HepG2 (cell line): ENCODE measurements around the gene CCDC116. TPM values are rescaled to one million over a fixed set of nuclear protein-coding genes. Genes with fewer than 3 reads are reported as not detected.

ENCODE experiments used
- BORCS8-MEF2B ChIP-seq: sonication (generic); formaldehyde crosslinking; IDR thresholded peaks from 2 replicates; pipeline ENCODE4 v1.8.0; 2022; ENCODE audit warnings: mild to moderate bottlenecking, missing genetic modification reagents
- ETV5 ChIP-seq: IDR thresholded peaks from 2 replicates; pipeline ENCODE4 v1.6.1; 2018; ENCODE audit warnings: missing biosample characterization, missing genetic modification reagents, inconsistent platforms, borderline replicate concordance
- FOSL1 ChIP-seq: sonication (generic); formaldehyde crosslinking; IDR thresholded peaks from 2 replicates; pipeline ENCODE4 v1.9.0; 2021; ENCODE audit warnings: missing genetic modification reagents, borderline replicate concordance
- HNRNPH1 ChIP-seq: fragments of 200-400 bp; formaldehyde crosslinking; optimal IDR thresholded peaks from 2 replicates; pipeline ENCODE3; 2017; ENCODE audit warnings: mild to moderate bottlenecking, low read depth, low read length
- SP5 ChIP-seq: IDR thresholded peaks from 2 replicates; pipeline ENCODE4 v1.6.1; 2016; ENCODE audit warnings: low read depth, borderline replicate concordance
- ZBTB7A ChIP-seq: sonication (generic); formaldehyde crosslinking; IDR thresholded peaks from 2 replicates; pipeline ENCODE4 v1.8.0; 2022; ENCODE audit warnings: mild to moderate bottlenecking, missing genetic modification reagents
- ZNF773 ChIP-seq: sonication (generic); formaldehyde crosslinking; IDR thresholded peaks from 2 replicates; pipeline ENCODE4 v1.4.0; 2020; ENCODE audit warnings: missing genetic modification reagents, borderline replicate concordance
- ZNF841 ChIP-seq: sonication (generic); formaldehyde crosslinking; IDR thresholded peaks from 2 replicates; pipeline ENCODE4 v1.8.1; 2023; ENCODE audit warnings: missing genetic modification reagents, borderline replicate concordance
- ZNF850 ChIP-seq: sonication (generic); formaldehyde crosslinking; conservative IDR thresholded peaks from 2 replicates; pipeline ENCODE4 v1.9.0; 2021; ENCODE audit warnings: mild to moderate bottlenecking, missing genetic modification reagents
- polyA plus RNA-seq, 8 experiments: library from polyadenylated mRNA; depleted of rRNA in 3 of 8; stranded (reverse) in 7 of 8; unstranded in 1 of 8; fragments of >200 nt; fragmentation: Illumina TruSeq in 4 of 8; extraction: Trizol in 4 of 8; gene quantifications; 2 replicates each; pipeline versions ENCODE4 v1.2.1 to v1.2.3, GENCODE V29; 2011 to 2016; ENCODE audit warnings: low read depth in 4 of 8, missing spikeins in 1 of 8, mixed read lengths in 1 of 8; ENCODE audit not compliant: insufficient read depth in 1 of 8
- total RNA-seq, 5 experiments: library from RNA; depleted of rRNA; stranded (reverse); fragments of >200 nt; fragmentation: Illumina TruSeq; extraction: Trizol; gene quantifications; 2 replicates each; pipeline ENCODE4 v1.2.3, GENCODE V29; 2016; ENCODE audit warnings: low read depth in 1 of 5
- TF ChIP-seq, protein P1 (sequence below): sonication (generic); formaldehyde crosslinking; IDR thresholded peaks from 2 replicates; pipeline ENCODE4 v1.4.0; 2020; ENCODE audit warnings: missing genetic modification reagents, borderline replicate concordance
- TF ChIP-seq, protein P2 (sequence below): sonication (generic); formaldehyde crosslinking; IDR thresholded peaks from 2 replicates; pipeline ENCODE4 v1.4.0; 2020; ENCODE audit warnings: missing genetic modification reagents
- TF ChIP-seq, protein P3 (sequence below): sonication (generic); formaldehyde crosslinking; IDR thresholded peaks from 2 replicates; pipeline ENCODE4 v1.5.0; 2020; ENCODE audit warnings: mild to moderate bottlenecking, missing genetic modification reagents, borderline replicate concordance
- TF ChIP-seq, protein P4 (sequence below): IDR thresholded peaks from 2 replicates; pipeline ENCODE4 v1.6.1; 2016; ENCODE audit warnings: mild to moderate bottlenecking, missing biosample characterization, missing genetic modification reagents
- TF ChIP-seq, protein P5 (sequence below): sonication (generic); formaldehyde crosslinking; IDR thresholded peaks from 2 replicates; pipeline ENCODE4 v1.4.0; 2020; ENCODE audit warnings: missing genetic modification reagents

CCDC116 gene
- total and polyA plus RNA-seq, 2 of the 13 experiments (the other 11 are each of a cell fraction or from before 2014, with no cell fraction given), result 0.15 to 0.33 TPM

DNA sequence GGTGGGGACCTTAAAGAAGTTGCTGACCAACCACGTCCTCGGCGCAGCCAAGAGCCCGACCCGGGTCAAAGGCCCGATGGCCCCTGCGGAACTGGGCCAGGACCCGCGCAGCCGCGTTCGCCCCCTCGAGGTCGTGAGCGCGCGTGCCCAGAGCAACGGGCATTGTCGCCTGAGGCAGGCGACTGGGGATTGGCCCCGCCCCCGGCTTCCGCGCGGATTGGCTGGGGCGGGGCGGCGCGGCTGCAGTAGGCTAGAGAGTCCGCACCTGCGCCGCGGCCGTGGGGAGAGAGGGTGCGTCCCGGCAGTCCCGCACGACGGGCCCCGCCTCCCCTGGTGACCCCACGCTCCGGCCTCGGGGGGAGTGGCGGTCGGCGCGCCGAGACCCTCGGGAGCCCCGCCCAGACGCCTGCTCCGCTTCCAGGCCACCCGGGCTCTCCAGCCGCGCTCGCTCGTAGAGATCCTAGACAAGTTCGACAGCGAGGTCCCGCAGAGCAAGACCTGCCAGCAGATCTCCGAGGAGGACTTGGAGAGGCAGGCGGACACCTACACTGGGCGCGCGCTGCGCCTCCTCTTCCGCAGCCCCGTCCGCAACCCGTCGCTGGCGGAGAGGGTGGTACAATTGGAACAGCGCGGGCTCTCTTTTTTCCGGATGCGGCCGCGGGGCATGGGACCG is 24.9 kb downstream of the CCDC116 start (continued):
- TF ChIP-seq, protein P1, sequence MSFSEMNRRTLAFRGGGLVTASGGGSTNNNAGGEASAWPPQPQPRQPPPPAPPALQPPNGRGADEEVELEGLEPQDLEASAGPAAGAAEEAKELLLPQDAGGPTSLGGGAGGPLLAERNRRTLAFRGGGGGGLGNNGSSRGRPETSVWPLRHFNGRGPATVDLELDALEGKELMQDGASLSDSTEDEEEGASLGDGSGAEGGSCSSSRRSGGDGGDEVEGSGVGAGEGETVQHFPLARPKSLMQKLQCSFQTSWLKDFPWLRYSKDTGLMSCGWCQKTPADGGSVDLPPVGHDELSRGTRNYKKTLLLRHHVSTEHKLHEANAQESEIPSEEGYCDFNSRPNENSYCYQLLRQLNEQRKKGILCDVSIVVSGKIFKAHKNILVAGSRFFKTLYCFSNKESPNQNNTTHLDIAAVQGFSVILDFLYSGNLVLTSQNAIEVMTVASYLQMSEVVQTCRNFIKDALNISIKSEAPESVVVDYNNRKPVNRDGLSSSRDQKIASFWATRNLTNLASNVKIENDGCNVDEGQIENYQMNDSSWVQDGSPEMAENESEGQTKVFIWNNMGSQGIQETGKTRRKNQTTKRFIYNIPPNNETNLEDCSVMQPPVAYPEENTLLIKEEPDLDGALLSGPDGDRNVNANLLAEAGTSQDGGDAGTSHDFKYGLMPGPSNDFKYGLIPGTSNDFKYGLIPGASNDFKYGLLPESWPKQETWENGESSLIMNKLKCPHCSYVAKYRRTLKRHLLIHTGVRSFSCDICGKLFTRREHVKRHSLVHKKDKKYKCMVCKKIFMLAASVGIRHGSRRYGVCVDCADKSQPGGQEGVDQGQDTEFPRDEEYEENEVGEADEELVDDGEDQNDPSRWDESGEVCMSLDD (CRISPR knock-in tag), result no peak
- peak; percentile 64; the same call in 1 of the 2 replicates for TF ChIP-seq SP5 (CRISPR knock-in tag)
- TF ChIP-seq ZNF850 (CRISPR knock-in tag), result 0 out of 2 replicates have a peak, but pooled peaks have one; percentile 68
- TF ChIP-seq, protein P2, sequence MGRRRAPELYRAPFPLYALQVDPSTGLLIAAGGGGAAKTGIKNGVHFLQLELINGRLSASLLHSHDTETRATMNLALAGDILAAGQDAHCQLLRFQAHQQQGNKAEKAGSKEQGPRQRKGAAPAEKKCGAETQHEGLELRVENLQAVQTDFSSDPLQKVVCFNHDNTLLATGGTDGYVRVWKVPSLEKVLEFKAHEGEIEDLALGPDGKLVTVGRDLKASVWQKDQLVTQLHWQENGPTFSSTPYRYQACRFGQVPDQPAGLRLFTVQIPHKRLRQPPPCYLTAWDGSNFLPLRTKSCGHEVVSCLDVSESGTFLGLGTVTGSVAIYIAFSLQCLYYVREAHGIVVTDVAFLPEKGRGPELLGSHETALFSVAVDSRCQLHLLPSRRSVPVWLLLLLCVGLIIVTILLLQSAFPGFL, result no peak
- TF ChIP-seq HNRNPH1, result no peak
- TF ChIP-seq BORCS8-MEF2B (CRISPR knock-in tag), result 0 out of 2 replicates have a peak, but pooled peaks have one; percentile 28
- no peak for TF ChIP-seq ZNF773
- no peak for TF ChIP-seq ZNF841 (CRISPR knock-in tag)
- TF ChIP-seq FOSL1 (CRISPR knock-in tag), result no peak
- TF ChIP-seq, protein P3, sequence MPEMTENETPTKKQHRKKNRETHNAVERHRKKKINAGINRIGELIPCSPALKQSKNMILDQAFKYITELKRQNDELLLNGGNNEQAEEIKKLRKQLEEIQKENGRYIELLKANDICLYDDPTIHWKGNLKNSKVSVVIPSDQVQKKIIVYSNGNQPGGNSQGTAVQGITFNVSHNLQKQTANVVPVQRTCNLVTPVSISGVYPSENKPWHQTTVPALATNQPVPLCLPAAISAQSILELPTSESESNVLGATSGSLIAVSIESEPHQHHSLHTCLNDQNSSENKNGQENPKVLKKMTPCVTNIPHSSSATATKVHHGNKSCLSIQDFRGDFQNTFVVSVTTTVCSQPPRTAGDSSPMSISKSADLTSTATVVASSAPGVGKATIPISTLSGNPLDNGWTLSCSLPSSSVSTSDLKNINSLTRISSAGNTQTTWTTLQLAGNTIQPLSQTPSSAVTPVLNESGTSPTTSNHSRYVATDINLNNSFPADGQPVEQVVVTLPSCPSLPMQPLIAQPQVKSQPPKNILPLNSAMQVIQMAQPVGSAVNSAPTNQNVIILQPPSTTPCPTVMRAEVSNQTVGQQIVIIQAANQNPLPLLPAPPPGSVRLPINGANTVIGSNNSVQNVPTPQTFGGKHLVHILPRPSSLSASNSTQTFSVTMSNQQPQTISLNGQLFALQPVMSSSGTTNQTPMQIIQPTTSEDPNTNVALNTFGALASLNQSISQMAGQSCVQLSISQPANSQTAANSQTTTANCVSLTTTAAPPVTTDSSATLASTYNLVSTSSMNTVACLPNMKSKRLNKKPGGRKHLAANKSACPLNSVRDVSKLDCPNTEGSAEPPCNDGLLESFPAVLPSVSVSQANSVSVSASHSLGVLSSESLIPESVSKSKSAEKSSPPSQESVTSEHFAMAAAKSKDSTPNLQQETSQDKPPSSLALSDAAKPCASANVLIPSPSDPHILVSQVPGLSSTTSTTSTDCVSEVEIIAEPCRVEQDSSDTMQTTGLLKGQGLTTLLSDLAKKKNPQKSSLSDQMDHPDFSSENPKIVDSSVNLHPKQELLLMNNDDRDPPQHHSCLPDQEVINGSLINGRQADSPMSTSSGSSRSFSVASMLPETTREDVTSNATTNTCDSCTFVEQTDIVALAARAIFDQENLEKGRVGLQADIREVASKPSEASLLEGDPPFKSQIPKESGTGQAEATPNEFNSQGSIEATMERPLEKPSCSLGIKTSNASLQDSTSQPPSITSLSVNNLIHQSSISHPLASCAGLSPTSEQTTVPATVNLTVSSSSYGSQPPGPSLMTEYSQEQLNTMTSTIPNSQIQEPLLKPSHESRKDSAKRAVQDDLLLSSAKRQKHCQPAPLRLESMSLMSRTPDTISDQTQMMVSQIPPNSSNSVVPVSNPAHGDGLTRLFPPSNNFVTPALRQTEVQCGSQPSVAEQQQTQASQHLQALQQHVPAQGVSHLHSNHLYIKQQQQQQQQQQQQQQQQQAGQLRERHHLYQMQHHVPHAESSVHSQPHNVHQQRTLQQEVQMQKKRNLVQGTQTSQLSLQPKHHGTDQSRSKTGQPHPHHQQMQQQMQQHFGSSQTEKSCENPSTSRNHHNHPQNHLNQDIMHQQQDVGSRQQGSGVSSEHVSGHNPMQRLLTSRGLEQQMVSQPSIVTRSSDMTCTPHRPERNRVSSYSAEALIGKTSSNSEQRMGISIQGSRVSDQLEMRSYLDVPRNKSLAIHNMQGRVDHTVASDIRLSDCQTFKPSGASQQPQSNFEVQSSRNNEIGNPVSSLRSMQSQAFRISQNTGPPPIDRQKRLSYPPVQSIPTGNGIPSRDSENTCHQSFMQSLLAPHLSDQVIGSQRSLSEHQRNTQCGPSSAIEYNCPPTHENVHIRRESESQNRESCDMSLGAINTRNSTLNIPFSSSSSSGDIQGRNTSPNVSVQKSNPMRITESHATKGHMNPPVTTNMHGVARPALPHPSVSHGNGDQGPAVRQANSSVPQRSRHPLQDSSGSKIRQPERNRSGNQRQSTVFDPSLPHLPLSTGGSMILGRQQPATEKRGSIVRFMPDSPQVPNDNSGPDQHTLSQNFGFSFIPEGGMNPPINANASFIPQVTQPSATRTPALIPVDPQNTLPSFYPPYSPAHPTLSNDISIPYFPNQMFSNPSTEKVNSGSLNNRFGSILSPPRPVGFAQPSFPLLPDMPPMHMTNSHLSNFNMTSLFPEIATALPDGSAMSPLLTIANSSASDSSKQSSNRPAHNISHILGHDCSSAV (CRISPR knock-in tag), result no peak
- peak; percentile 49; the same call in 1 of the 2 replicates for TF ChIP-seq ZBTB7A (CRISPR knock-in tag)
- TF ChIP-seq ETV5 (CRISPR knock-in tag), result no peak
- TF ChIP-seq, protein P4, sequence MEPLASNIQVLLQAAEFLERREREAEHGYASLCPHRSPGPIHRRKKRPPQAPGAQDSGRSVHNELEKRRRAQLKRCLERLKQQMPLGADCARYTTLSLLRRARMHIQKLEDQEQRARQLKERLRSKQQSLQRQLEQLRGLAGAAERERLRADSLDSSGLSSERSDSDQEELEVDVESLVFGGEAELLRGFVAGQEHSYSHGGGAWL (CRISPR knock-in tag), result no peak; the same call in 1 of the 2 replicates
- TF ChIP-seq, protein P5, sequence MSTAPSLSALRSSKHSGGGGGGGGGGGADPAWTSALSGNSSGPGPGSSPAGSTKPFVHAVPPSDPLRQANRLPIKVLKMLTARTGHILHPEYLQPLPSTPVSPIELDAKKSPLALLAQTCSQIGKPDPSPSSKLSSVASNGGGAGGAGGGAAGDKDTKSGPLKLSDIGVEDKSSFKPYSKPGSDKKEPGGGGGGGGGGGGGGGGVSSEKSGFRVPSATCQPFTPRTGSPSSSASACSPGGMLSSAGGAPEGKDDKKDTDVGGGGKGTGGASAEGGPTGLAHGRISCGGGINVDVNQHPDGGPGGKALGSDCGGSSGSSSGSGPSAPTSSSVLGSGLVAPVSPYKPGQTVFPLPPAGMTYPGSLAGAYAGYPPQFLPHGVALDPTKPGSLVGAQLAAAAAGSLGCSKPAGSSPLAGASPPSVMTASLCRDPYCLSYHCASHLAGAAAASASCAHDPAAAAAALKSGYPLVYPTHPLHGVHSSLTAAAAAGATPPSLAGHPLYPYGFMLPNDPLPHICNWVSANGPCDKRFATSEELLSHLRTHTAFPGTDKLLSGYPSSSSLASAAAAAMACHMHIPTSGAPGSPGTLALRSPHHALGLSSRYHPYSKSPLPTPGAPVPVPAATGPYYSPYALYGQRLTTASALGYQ (CRISPR knock-in tag), result no peak
